Mesenchymal stem cell (in vitro differentiated cells and primary cell): Measurements from ENCODE around the gene PLK3.
A peak's percentile ranks its signal among the peaks of the same experiment; 100 is the strongest.

Source experiments
- DNase-seq: peaks from one replicate; pipeline ENCODE4 v3.0.0-alpha.2; 2013
- H2AFZ ChIP-seq: one replicate; pipeline ENCODE4 v1.6.1; 2013; ENCODE audit warnings: low read depth, mild to moderate bottlenecking, control low read depth, inconsistent platforms, low read length, moderate library complexity
- H2AK5ac ChIP-seq: 2 replicates; pipeline ENCODE4 v1.6.1; 2013; ENCODE audit warnings: low read length, moderate library complexity, mild to moderate bottlenecking, inconsistent platforms; ENCODE audit not compliant: severe bottlenecking
- H2BK120ac ChIP-seq: one replicate; pipeline ENCODE4 v1.6.1; 2013; ENCODE audit warnings: low read depth, mild to moderate bottlenecking, inconsistent platforms, low read length, moderate library complexity
- H2BK12ac ChIP-seq, 2 experiments: one replicate each; pipeline ENCODE4 v1.6.1; 2013; ENCODE audit warnings: inconsistent platforms in 2 of 2, low read length in 2 of 2, mild to moderate bottlenecking in 2 of 2, moderate library complexity in 2 of 2, control low read depth in 1 of 2
- H2BK15ac ChIP-seq: one replicate; pipeline ENCODE4 v1.6.1; 2013; ENCODE audit warnings: mild to moderate bottlenecking, low read depth, inconsistent platforms; ENCODE audit not compliant: poor library complexity, severe bottlenecking
- H2BK5ac ChIP-seq: 2 replicates; pipeline ENCODE4 v1.6.1; 2013; ENCODE audit warnings: low read depth, mild to moderate bottlenecking, low read length, control low read depth, inconsistent platforms; ENCODE audit not compliant: poor library complexity, severe bottlenecking
- H3K14ac ChIP-seq, 2 experiments: one replicate each; pipeline ENCODE4 v1.6.1; 2013; ENCODE audit warnings: inconsistent platforms in 2 of 2, low read length in 2 of 2, control low read depth in 1 of 2, mild to moderate bottlenecking in 1 of 2, moderate library complexity in 1 of 2
- H3K18ac ChIP-seq, 2 experiments: one replicate each; pipeline ENCODE4 v1.6.1; 2013; ENCODE audit warnings: inconsistent platforms in 2 of 2, low read length in 2 of 2, control low read depth in 1 of 2, low read depth in 1 of 2, mild to moderate bottlenecking in 1 of 2
- H3K23ac ChIP-seq, 2 experiments: one replicate each; pipeline ENCODE4 v1.6.1; 2013; ENCODE audit warnings: inconsistent platforms in 2 of 2, low read length in 2 of 2, mild to moderate bottlenecking in 2 of 2, moderate library complexity in 2 of 2, control low read depth in 1 of 2
- H3K27ac ChIP-seq: 2 replicates; pipeline ENCODE4 v1.5.1; 2013; ENCODE audit warnings: mild to moderate bottlenecking, moderate library complexity, low read length, control low read depth, inconsistent platforms; ENCODE audit not compliant: poor library complexity, severe bottlenecking
- H3K27me3 ChIP-seq, 2 experiments: 2 replicates each; pipeline versions ENCODE4 v1.6.1 to v1.7.0; 2013; ENCODE audit warnings: low read length in 2 of 2, mild to moderate bottlenecking in 2 of 2, moderate library complexity in 2 of 2, control low read depth in 1 of 2, inconsistent platforms in 1 of 2; ENCODE audit not compliant: control insufficient read depth in 1 of 2, insufficient read depth in 1 of 2
- H3K36me3 ChIP-seq, 2 experiments: 2 replicates each; pipeline versions ENCODE4 v1.6.1 to v1.7.0; 2013; ENCODE audit warnings: low read length in 2 of 2, control low read depth in 1 of 2, inconsistent platforms in 1 of 2, low read depth in 1 of 2, mild to moderate bottlenecking in 1 of 2; ENCODE audit not compliant: insufficient read depth in 2 of 2, control insufficient read depth in 1 of 2
- H3K4ac ChIP-seq, 2 experiments: one replicate each; pipeline ENCODE4 v1.6.1; 2013; ENCODE audit warnings: inconsistent platforms in 2 of 2, low read length in 2 of 2, mild to moderate bottlenecking in 2 of 2, moderate library complexity in 2 of 2, control low read depth in 1 of 2, low read depth in 1 of 2
- H3K4me1 ChIP-seq: 2 replicates; pipeline ENCODE4 v1.6.1; 2013; ENCODE audit warnings: low read depth, low read length, control low read depth; ENCODE audit not compliant: control insufficient read depth, insufficient read depth
- H3K4me2 ChIP-seq: 2 replicates; pipeline ENCODE4 v1.6.1; 2013; ENCODE audit warnings: low read length, mild to moderate bottlenecking, inconsistent platforms; ENCODE audit not compliant: poor library complexity, severe bottlenecking
- H3K4me3 ChIP-seq, 2 experiments: 2 replicates each; pipeline versions ENCODE4 v1.5.1 to v1.7.0; 2013; ENCODE audit warnings: low read length in 2 of 2, mild to moderate bottlenecking in 2 of 2, control low read depth in 1 of 2, low read depth in 1 of 2; ENCODE audit not compliant: insufficient read depth in 1 of 2
- H3K79me1 ChIP-seq: replicated peaks from 2 replicates; pipeline ENCODE4 v1.6.1; 2013; ENCODE audit warnings: mild to moderate bottlenecking, control low read depth, low read length, inconsistent platforms; ENCODE audit not compliant: poor library complexity, severe bottlenecking
- H3K9ac ChIP-seq: 2 replicates; pipeline ENCODE4 v1.7.0; 2013; ENCODE audit warnings: mild to moderate bottlenecking, low read length, moderate library complexity
- H3K9me3 ChIP-seq: 2 replicates; pipeline ENCODE4 v1.7.0; 2013; ENCODE audit warnings: mild to moderate bottlenecking, low read length; ENCODE audit not compliant: control insufficient read depth
- H4K8ac ChIP-seq: one replicate; pipeline ENCODE4 v1.6.1; 2013; ENCODE audit warnings: inconsistent platforms, mild to moderate bottlenecking, low read length, moderate library complexity
- H4K91ac ChIP-seq: one replicate; pipeline ENCODE4 v1.6.1; 2013; ENCODE audit warnings: mild to moderate bottlenecking, low read length, inconsistent platforms
- WGBS: methylation state at CpG from one replicate; pipeline ENCODE4 v1.1.7; 2013; ENCODE audit warnings: mixed read lengths; 5-methylcytosine and 5-hydroxymethylcytosine counted together

The PLK3 gene

DNA sequence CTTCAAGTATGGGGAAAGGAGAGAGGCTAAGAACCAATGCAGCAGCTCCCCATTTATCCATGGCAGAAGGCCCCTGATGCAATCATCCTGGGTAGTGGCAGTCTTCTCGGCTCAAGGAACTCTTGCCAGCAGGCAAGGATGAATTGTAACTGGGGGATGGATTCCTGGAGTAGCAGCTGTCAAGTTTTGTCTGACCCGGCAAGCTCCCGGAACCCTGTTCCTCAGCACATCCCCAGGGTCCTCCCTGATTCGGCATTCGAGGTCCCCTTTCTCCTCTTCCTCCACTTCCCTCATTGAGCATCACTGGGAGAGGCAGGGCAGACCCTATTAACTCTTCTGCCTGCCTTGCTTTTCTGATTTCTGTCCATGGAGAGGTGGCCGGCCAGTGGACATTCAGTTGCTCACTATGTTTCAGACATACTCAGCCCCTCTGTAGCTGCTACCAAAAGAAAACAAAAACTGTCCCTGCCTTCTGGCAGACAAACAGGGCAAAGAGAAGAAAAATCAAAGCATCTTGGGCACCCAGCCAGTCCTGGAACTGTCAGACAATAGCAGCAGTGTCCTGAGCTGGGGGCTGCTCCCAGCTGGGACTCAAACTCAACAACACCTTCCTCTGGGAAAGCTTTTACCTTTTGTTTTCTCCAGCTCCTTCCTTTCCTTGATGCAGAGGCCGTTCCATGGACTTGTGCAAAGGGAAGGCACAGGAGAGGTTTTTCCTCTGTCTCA, 48.4 kb downstream of the PLK3 start:
- Histone ChIP-seq H2BK5ac (no peak overlapping the region), H2BK120ac (no peak overlapping the region), H3K18ac (no peak overlapping the region)

DNA sequence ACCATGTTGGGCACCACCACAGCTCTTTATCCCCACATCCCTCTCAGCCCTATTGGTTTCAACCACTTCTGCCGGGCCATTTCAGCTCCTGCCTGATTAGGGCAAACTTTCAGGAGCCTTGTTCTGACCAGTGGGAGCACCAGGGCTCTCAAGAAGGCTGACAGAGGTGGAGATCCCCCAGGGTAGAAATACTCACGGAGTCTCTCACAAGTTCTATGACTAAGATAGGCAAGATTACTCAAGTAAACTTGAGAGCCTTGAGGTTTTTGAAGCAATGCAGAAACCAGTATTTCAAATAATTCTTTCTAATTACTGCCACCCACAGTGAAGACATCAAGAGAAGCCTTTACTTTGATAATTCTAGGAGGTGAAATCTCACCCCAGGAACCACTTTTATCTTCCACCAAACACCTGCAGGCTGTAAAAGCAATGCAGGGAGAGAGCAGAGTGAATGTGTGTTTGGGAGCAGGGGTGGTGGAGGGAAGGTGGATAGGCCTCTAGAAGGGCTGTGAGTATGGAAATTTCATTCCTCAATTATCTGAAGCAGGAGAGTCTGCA, 49.5 kb downstream of the PLK3 start:
- Histone ChIP-seq H2BK12ac (no peak overlapping the region), H3K9me3 (no peaks in the 10 kb centered on the region), H3K27me3 (no peaks in the 10 kb centered on the region), H4K8ac (no peak overlapping the region), H3K14ac (no peak overlapping the region), H3K23ac (no peak overlapping the region), H3K4ac (no peak overlapping the region), H3K4me3 (no peak overlapping the region), H3K9ac (no peak overlapping the region), H3K79me1 (no peaks in the 10 kb centered on the region), H2BK15ac (no peak overlapping the region), H3K27ac (no peak overlapping the region), H4K91ac (no peak overlapping the region), H2AK5ac (no peak overlapping the region), H2BK5ac (no peak overlapping the region), H3K18ac (no peak overlapping the region), H2AFZ (no peak overlapping the region), H2BK120ac (no peak overlapping the region), H3K4me1 (no peaks in the 10 kb centered on the region), H3K4me2 (no peak overlapping the region), H3K36me3 (peaks cover 8 to 31% of the 10 kb centered on the region in 2 experiments)
- WGBS, result 95% methylated on average over 1 of the region's 2 CpGs
- peak; percentile 43 for DNase-seq

More for the DNA sequence above, 48.4 kb downstream of the PLK3 start:
- H3K4me2 ChIP-seq, result no peak overlapping the region
- no peak overlapping the region for H3K14ac ChIP-seq
- peaks cover under 1% of the 10 kb centered on the region for H3K4me1 ChIP-seq
- no peaks in the 10 kb centered on the region for H3K79me1 ChIP-seq
- H2AFZ ChIP-seq, result no peak overlapping the region
- WGBS, result 88% methylated on average over 6 of the region's 7 CpGs
- peak overlapping the region; percentile 24 for H4K8ac ChIP-seq
- no peak overlapping the region for H3K9ac ChIP-seq
- no peak overlapping the region for H3K4ac ChIP-seq
- no peak overlapping the region for H3K27ac ChIP-seq
- no peak overlapping the region for H3K4me3 ChIP-seq
- no peak overlapping the region for H2AK5ac ChIP-seq
- no peak for DNase-seq
- no peak overlapping the region for H2BK12ac ChIP-seq
- no peak overlapping the region for H2BK15ac ChIP-seq
- peaks cover 8 to 24% of the 10 kb centered on the region in 2 experiments for H3K36me3 ChIP-seq
- H3K23ac ChIP-seq, result no peak overlapping the region
- no peak overlapping the region for H4K91ac ChIP-seq
- no peaks in the 10 kb centered on the region for H3K27me3 ChIP-seq
- H3K9me3 ChIP-seq, result no peaks in the 10 kb centered on the region

DNA sequence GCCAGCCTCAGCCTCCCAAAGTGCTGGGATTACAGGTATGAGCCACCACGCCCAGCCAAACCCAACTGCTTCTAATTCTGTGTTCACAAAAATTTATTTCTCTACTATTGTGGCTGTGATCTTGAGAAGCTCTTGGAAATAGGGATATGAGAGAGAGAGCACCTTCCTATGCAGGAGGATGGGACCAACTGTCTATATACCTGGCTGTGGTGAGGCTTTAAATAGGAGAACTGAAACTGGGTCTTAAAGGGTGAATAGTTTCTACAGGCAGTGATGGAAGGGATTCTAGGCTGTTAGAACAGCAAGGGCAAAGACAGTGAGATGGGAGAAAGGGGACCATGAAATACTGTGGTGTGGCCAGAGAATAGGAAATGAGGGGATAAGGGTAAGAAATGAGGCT, 51.1 kb downstream of the PLK3 start:
- no peak overlapping the region for H2BK15ac ChIP-seq
- H2BK12ac ChIP-seq, result no peak overlapping the region
- H3K14ac ChIP-seq, result no peak overlapping the region
- H3K4me3 ChIP-seq, result no peak overlapping the region
- H3K27ac ChIP-seq, result no peak overlapping the region
- H3K79me1 ChIP-seq, result no peaks in the 10 kb centered on the region
- no peak overlapping the region for H4K91ac ChIP-seq
- no peak for DNase-seq
- H3K36me3 ChIP-seq, result peaks cover 8 to 45% of the 10 kb centered on the region in 2 experiments
- no peak overlapping the region for H2AFZ ChIP-seq
- no peak overlapping the region for H3K9ac ChIP-seq
- no peak overlapping the region for H4K8ac ChIP-seq
- H2BK5ac ChIP-seq, result no peak overlapping the region
- no peak overlapping the region for H2AK5ac ChIP-seq
- H3K9me3 ChIP-seq, result no peaks in the 10 kb centered on the region
- H3K4me1 ChIP-seq, result no peaks in the 10 kb centered on the region
- no peak overlapping the region for H3K18ac ChIP-seq
- no peak overlapping the region for H3K23ac ChIP-seq
- no CpG with 5 or more reads among the region's 1 CpG for WGBS
- no peak overlapping the region for H2BK120ac ChIP-seq
- no peak overlapping the region for H3K4ac ChIP-seq
- H3K27me3 ChIP-seq, result no peaks in the 10 kb centered on the region
- H3K4me2 ChIP-seq, result no peak overlapping the region

DNA sequence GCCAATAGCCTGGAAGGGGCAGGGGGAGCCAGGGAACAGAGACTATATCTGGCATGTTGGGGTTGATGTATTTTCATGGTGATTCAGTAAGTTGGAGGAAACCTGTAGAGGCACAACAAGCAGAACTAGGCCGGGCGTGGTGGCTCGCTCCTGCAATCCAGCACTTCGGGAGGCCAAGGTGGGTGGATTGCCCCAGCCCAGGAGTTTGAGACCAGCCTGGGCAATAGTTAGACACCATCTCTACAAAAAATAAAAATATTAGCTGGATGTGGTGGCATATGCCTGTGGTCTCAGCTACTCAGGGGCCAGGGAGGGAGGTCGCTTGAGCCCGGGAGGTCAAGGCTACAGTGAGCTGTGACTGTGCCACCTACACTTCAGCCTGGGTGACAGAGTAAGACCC, 53.0 kb downstream of the PLK3 start:
- Histone ChIP-seq H2BK5ac (no peak overlapping the region), H3K9ac (no peak overlapping the region), H3K27me3 (no peaks in the 10 kb centered on the region), H2BK120ac (no peak overlapping the region), H3K4me1 (no peaks in the 10 kb centered on the region), H4K91ac (no peak overlapping the region), H2BK15ac (no peak overlapping the region), H3K18ac (no peak overlapping the region), H3K4me3 (no peak overlapping the region), H3K27ac (no peak overlapping the region), H3K9me3 (no peaks in the 10 kb centered on the region), H3K79me1 (no peaks in the 10 kb centered on the region), H3K4ac (no peak overlapping the region), H3K36me3 (peaks cover 13 to 60% of the 10 kb centered on the region in 2 experiments), H3K23ac (no peak overlapping the region), H2BK12ac (no peak overlapping the region), H2AFZ (no peak overlapping the region), H4K8ac (no peak overlapping the region), H3K4me2 (no peak overlapping the region), H2AK5ac (no peak overlapping the region), H3K14ac (no peak overlapping the region)
- DNase-seq, result no peak
- 100% methylated on average over 5 of the region's 6 CpGs for WGBS
